ENCODE measurements around the gene SESTD1.

DNA sequence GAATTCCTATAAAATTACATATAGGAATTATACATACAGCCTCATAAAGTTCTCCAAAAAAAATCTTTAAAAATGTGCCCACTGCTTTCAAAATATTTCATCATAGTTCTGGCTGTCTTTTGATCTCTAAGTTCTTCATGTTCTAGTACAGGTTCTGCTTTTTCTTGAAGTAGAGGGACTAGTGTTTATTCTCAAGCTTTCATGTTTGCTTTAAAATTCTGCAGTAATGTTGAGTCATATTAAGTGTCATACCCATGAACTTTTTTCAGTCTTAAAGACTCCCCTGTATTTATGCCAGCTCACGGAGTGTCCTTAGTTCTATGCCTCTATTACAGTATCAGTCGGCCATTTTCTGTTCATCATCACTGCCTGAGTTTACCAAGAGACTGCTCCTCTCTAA lies 159.9 kb downstream of the SESTD1 start:
- no peak for TF ChIP-seq CTCF (conservative IDR thresholded peaks at IDR 0.05; ENCODE audit: low read length)
- no peak for TF ChIP-seq EZH2phosphoT487 (IDR thresholded peaks at IDR 0.05; ENCODE audit: borderline replicate concordance)

All from Loucy (cell line).